Epidermal melanocyte (primary cell): Measurements from ENCODE around the gene PRKG1.
"Not testable (repeated sequence)": the region's sequence is repeated elsewhere in the genome, so short reads cannot be mapped to it uniquely, and the experiment has no call there.

Experiments used
- DNase-seq: peaks from one replicate; pipeline ENCODE4 v3.0.0; 2011; ENCODE audit warnings: low spot score; ENCODE audit not compliant: insufficient read length

Gene PRKG1

GRCh38 chr10:51321300-51321699 lies 247.0 kb downstream of the PRKG1 start:
- DNase-seq = no peak

GRCh38 chr10:51321980-51322379 lies 247.7 kb downstream of the PRKG1 start:
- no peak for DNase-seq

- DNase-seq = no peak
These were observed 251.4 kb downstream of the PRKG1 start for GRCh38 chr10:51325649-51326048.

- DNase-seq = no peak
These were observed 251.9 kb downstream of the PRKG1 start for GRCh38 chr10:51326174-51326573.

- DNase-seq = no peak
These were observed 253.1 kb downstream of the PRKG1 start for GRCh38 chr10:51327432-51327831.

GRCh38 chr10:51340366-51340765 lies 266.1 kb downstream of the PRKG1 start:
- DNase-seq = no peak

- no peak for DNase-seq
These were observed 266.7 kb downstream of the PRKG1 start for GRCh38 chr10:51340845-51341610.

GRCh38 chr10:51341745-51342144 lies 267.5 kb downstream of the PRKG1 start:
- not testable (repeated sequence) for DNase-seq

GRCh38 chr10:51342381-51342780 lies 268.1 kb downstream of the PRKG1 start:
- no peak for DNase-seq

GRCh38 chr10:51343391-51343790 lies 269.1 kb downstream of the PRKG1 start:
- no peak for DNase-seq

GRCh38 chr10:51344371-51344770 lies 270.1 kb downstream of the PRKG1 start:
- no peak for DNase-seq

- DNase-seq = no peak
These were observed 274.3 kb downstream of the PRKG1 start for GRCh38 chr10:51348622-51349021.

GRCh38 chr10:51357170-51357569 lies 282.9 kb downstream of the PRKG1 start:
- DNase-seq = no peak

GRCh38 chr10:51358227-51358626 lies 283.9 kb downstream of the PRKG1 start:
- DNase-seq = no peak

- DNase-seq = no peak
These were observed 289.1 kb downstream of the PRKG1 start for GRCh38 chr10:51363415-51363814.

GRCh38 chr10:51364674-51365073 lies 290.4 kb downstream of the PRKG1 start:
- DNase-seq = no peak

GRCh38 chr10:51366044-51366443 lies 291.8 kb downstream of the PRKG1 start:
- DNase-seq = no peak

- DNase-seq = no peak
These were observed 292.8 kb downstream of the PRKG1 start for GRCh38 chr10:51367127-51367526.

GRCh38 chr10:51367694-51368093 lies 293.4 kb downstream of the PRKG1 start:
- no peak for DNase-seq

- no peak for DNase-seq
These were observed 294.7 kb downstream of the PRKG1 start for GRCh38 chr10:51368943-51369342.

- DNase-seq = no peak
These were observed 295.6 kb downstream of the PRKG1 start for GRCh38 chr10:51369903-51370302.

GRCh38 chr10:51371743-51372142 lies 297.5 kb downstream of the PRKG1 start:
- no peak for DNase-seq

- no peak for DNase-seq
These were observed 301.5 kb downstream of the PRKG1 start for GRCh38 chr10:51375790-51376189.
